Fibroblast of lung (primary cell): Measurements from ENCODE around the gene BCL2.

ENCODE experiments used
- CTCF ChIP-seq, 2 donors: IDR thresholded peaks in 1 of 2; conservative IDR thresholded peaks in 1 of 2; 1 replicate in 1 of 2; 2 replicates in 1 of 2; pipeline ENCODE4 v1.5.1; 2011 to 2012; ENCODE audit warnings: low read length in 2 of 2, control low read depth in 1 of 2, inconsistent platforms in 1 of 2, low read depth in 1 of 2, mild to moderate bottlenecking in 1 of 2
- EZH2 ChIP-seq: IDR thresholded peaks from 2 replicates; pipeline ENCODE4 v1.5.1; 2012; ENCODE audit warnings: low read length, control low read depth, mild to moderate bottlenecking; ENCODE audit errors: missing control alignments

- TF ChIP-seq CTCF (conservative IDR thresholded peaks at IDR 0.05 in 1 of 2, IDR thresholded peaks at IDR 0.05 in 1 of 2; ENCODE audit: low read depth in 1 of 2, low read length in 2 of 2) (no peak), EZH2 (no peak)
Observed at GRCh38 chr18:63344263-63344662, 24.7 kb upstream of the BCL2 start.
